H9 (cell line): ENCODE results near the gene NAA25. TPM values are rescaled to one million over a fixed set of nuclear protein-coding genes. Genes with fewer than 3 reads are reported as not detected.
A peak's percentile ranks its signal among the peaks of the same experiment; 100 is the strongest.

Source experiments
- DNase-seq: peaks from one replicate; pipeline ENCODE4 v3.0.0-alpha.2; 2017
- H2AFZ ChIP-seq: one replicate; pipeline ENCODE4 v1.6.1; 2013; ENCODE audit warnings: mild to moderate bottlenecking, low read length, control low read depth, moderate library complexity
- H2AK5ac ChIP-seq: 2 replicates; pipeline ENCODE4 v1.6.1; 2013; ENCODE audit warnings: low read length, control low read depth, mixed read lengths; ENCODE audit not compliant: insufficient read length
- H2BK120ac ChIP-seq: one replicate; pipeline ENCODE4 v1.6.1; 2013; ENCODE audit warnings: low read depth, mild to moderate bottlenecking, low read length, control low read depth, inconsistent platforms; ENCODE audit not compliant: poor library complexity, severe bottlenecking
- H2BK12ac ChIP-seq: 2 replicates; pipeline ENCODE4 v1.6.1; 2013; ENCODE audit warnings: low read length, control low read depth, mixed read lengths, low read depth; ENCODE audit not compliant: insufficient read length
- H2BK15ac ChIP-seq: 2 replicates; pipeline ENCODE4 v1.6.1; 2013; ENCODE audit warnings: low read depth, low read length, control low read depth
- H2BK20ac ChIP-seq: one replicate; pipeline ENCODE4 v1.6.1; 2013; ENCODE audit warnings: low read depth, mild to moderate bottlenecking, low read length, control low read depth, inconsistent platforms; ENCODE audit not compliant: poor library complexity, severe bottlenecking
- H2BK5ac ChIP-seq: 2 replicates; pipeline ENCODE4 v1.6.1; 2013; ENCODE audit warnings: low read length, control low read depth, mixed read lengths; ENCODE audit not compliant: insufficient read length
- H3K14ac ChIP-seq: 2 replicates; pipeline ENCODE4 v1.6.1; 2013; ENCODE audit warnings: low read length, control low read depth; ENCODE audit not compliant: insufficient read depth
- H3K18ac ChIP-seq: 2 replicates; pipeline ENCODE4 v1.6.1; 2013; ENCODE audit warnings: low read depth, mild to moderate bottlenecking, mixed read lengths, low read length, control low read depth; ENCODE audit not compliant: insufficient read length
- H3K23ac ChIP-seq: 2 replicates; pipeline ENCODE4 v1.6.1; 2013; ENCODE audit warnings: low read length, control low read depth, mixed read lengths, low read depth; ENCODE audit not compliant: insufficient read length
- H3K23me2 ChIP-seq: 2 replicates; pipeline ENCODE4 v1.6.1; 2013; ENCODE audit warnings: low read depth, mild to moderate bottlenecking, mixed read lengths, low read length, control low read depth; ENCODE audit not compliant: insufficient read length, poor library complexity, severe bottlenecking
- H3K27ac ChIP-seq: 2 replicates; pipeline ENCODE4 v1.5.1; 2013; ENCODE audit warnings: low read length, control low read depth, mixed read lengths, low read depth; ENCODE audit not compliant: insufficient read length
- H3K27me3 ChIP-seq: 2 replicates; pipeline ENCODE4 v1.6.1; 2013; ENCODE audit warnings: low read length, control low read depth, inconsistent platforms; ENCODE audit not compliant: insufficient read depth
- H3K4ac ChIP-seq: 2 replicates; pipeline ENCODE4 v1.6.1; 2013; ENCODE audit warnings: low read depth, mild to moderate bottlenecking, control low read depth, inconsistent platforms, low read length, moderate library complexity
- H3K4me1 ChIP-seq: 2 replicates; pipeline ENCODE4 v1.6.1; 2013; ENCODE audit warnings: low read length, control low read depth, inconsistent platforms; ENCODE audit not compliant: insufficient read depth
- H3K4me2 ChIP-seq: 2 replicates; pipeline ENCODE4 v1.6.1; 2013; ENCODE audit warnings: low read length, control low read depth, mixed read lengths; ENCODE audit not compliant: insufficient read length, insufficient read depth
- H3K56ac ChIP-seq: 2 replicates; pipeline ENCODE4 v1.6.1; 2013; ENCODE audit warnings: low read depth, mild to moderate bottlenecking, mixed read lengths, low read length, control low read depth; ENCODE audit not compliant: insufficient read length
- H3K79me1 ChIP-seq: 2 replicates; pipeline ENCODE4 v1.6.1; 2013; ENCODE audit warnings: low read depth, mild to moderate bottlenecking, moderate library complexity, low read length, control low read depth, inconsistent platforms; ENCODE audit not compliant: insufficient read depth, poor library complexity, severe bottlenecking
- H3K79me2 ChIP-seq: 2 replicates; pipeline ENCODE4 v1.6.1; 2013; ENCODE audit warnings: low read length, control low read depth, inconsistent platforms; ENCODE audit not compliant: insufficient read depth
- H3K9ac ChIP-seq: 2 replicates; pipeline ENCODE4 v1.6.1; 2013; ENCODE audit warnings: low read length, control low read depth, mixed read lengths; ENCODE audit not compliant: insufficient read length; ENCODE audit errors: extremely low read depth
- H3K9me3 ChIP-seq: one replicate; pipeline ENCODE4 v1.6.1; 2013; ENCODE audit warnings: low read depth, low read length, inconsistent platforms; ENCODE audit not compliant: control insufficient read depth
- H3T11ph ChIP-seq: one replicate; pipeline ENCODE4 v1.6.1; 2013; ENCODE audit warnings: mild to moderate bottlenecking, low read length, control low read depth, inconsistent platforms
- H4K20me1 ChIP-seq: one replicate; pipeline ENCODE4 v1.6.1; 2013; ENCODE audit not compliant: control insufficient read depth, insufficient read length, insufficient read depth
- H4K5ac ChIP-seq: 2 replicates; pipeline ENCODE4 v1.6.1; 2013; ENCODE audit warnings: low read depth, mild to moderate bottlenecking, mixed read lengths, low read length, control low read depth; ENCODE audit not compliant: insufficient read length
- H4K8ac ChIP-seq: replicated peaks from 2 replicates; pipeline ENCODE4 v1.6.1; 2013; ENCODE audit warnings: low read length, control low read depth, mixed read lengths, low read depth; ENCODE audit not compliant: insufficient read length
- H4K91ac ChIP-seq: 2 replicates; pipeline ENCODE4 v1.6.1; 2013; ENCODE audit warnings: low read depth, mild to moderate bottlenecking, moderate library complexity, mixed read lengths, low read length, control low read depth; ENCODE audit not compliant: insufficient read length
- H3K27ac Mint-ChIP-seq, 3 experiments: 2 replicates in 2 of 3; 3 replicates in 1 of 3; pipeline ENCODE4 v1.8.0; 2020 to 2021; ENCODE audit warnings: mixed read lengths in 3 of 3, mild to moderate bottlenecking in 1 of 3, moderate library complexity in 1 of 3
- H3K27me3 Mint-ChIP-seq: 2 replicates; pipeline ENCODE4 v1.8.0; 2021; ENCODE audit warnings: low read depth, mild to moderate bottlenecking, moderate library complexity, mixed read lengths
- H3K36me3 Mint-ChIP-seq, 3 experiments: 2 replicates in 2 of 3; 3 replicates in 1 of 3; pipeline ENCODE4 v1.8.0; 2020 to 2021; ENCODE audit warnings: low read depth in 3 of 3, mixed read lengths in 3 of 3; ENCODE audit not compliant: insufficient read depth in 1 of 3
- H3K4me1 Mint-ChIP-seq, 2 experiments: 2 replicates each; pipeline ENCODE4 v1.8.0; 2020; ENCODE audit warnings: mixed read lengths in 2 of 2
- H3K4me3 Mint-ChIP-seq, 2 experiments: 2 replicates in 1 of 2; 3 replicates in 1 of 2; pipeline ENCODE4 v1.8.0; 2020 to 2021; ENCODE audit warnings: mild to moderate bottlenecking in 2 of 2, mixed read lengths in 2 of 2, moderate library complexity in 1 of 2
- H3K9me3 Mint-ChIP-seq, 2 experiments: 2 replicates in 1 of 2; 3 replicates in 1 of 2; pipeline ENCODE4 v1.8.0; 2020; ENCODE audit warnings: mild to moderate bottlenecking in 2 of 2, mixed read lengths in 2 of 2, moderate library complexity in 1 of 2
- CTCF ChIP-seq: fragments of 200-600 bp; sonication (generic); conservative IDR thresholded peaks from 3 replicates; pipeline ENCODE4 v1.8.0; 2021; ENCODE audit warnings: antibody characterized with exemption, mild to moderate bottlenecking
- WGBS: extraction: QIAGEN DNeasy Blood & Tissue Kit; methylation state at CpG from one replicate; pipeline ENCODE4 v1.1.7; 2013; ENCODE audit warnings: missing lambda C conversion rate, low lambda C conversion rate, mixed read lengths; ENCODE audit not compliant: insufficient read length; ENCODE audit errors: extremely low coverage; 5-methylcytosine and 5-hydroxymethylcytosine counted together
- total RNA-seq: library from RNA; stranded (reverse); gene quantifications from 2 replicates; pipeline ENCODE4 v1.2.1, GENCODE V29; 2021

Gene NAA25
- total RNA-seq, 1 experiment from 2014 or later, result 57.1 TPM

GRCh38 chr12:112023759-112024396 is 84.7 kb downstream of the NAA25 start:
- TF ChIP-seq CTCF, result no peak
- Mint-ChIP-seq H3K4me1 (peaks cover 9 to 11% of the 10 kb centered on the region in 2 experiments), H3K9me3 (no peaks in the 10 kb centered on the region), H3K27ac (peak overlapping the region in 1 of 3 experiments; percentile 33; a peak in 1 of 7 replicates), H3K36me3 (peaks cover 13 to 53% (median 36%) of the 10 kb centered on the region in 3 experiments; a peak in 6 of 7 replicates), H3K4me3 (no peak overlapping the region), H3K27me3 (no peaks in the 10 kb centered on the region; the same call in 1 of the 2 replicates)
- Histone ChIP-seq H2BK5ac (no peak overlapping the region), H3T11ph (no peak overlapping the region), H2AFZ (no peak overlapping the region), H3K9ac (no peak overlapping the region), H2BK15ac (no peak overlapping the region), H3K4me1 (no peaks in the 10 kb centered on the region), H3K4me2 (no peak overlapping the region), H3K27me3 (no peaks in the 10 kb centered on the region), H3K23me2 (no peaks in the 10 kb centered on the region), H3K79me2 (no peaks in the 10 kb centered on the region; the same call in 1 of the 2 replicates), H3K14ac (no peak overlapping the region), H3K27ac (no peak overlapping the region), H4K20me1 (no peaks in the 10 kb centered on the region), H3K4ac (no peak overlapping the region), H3K79me1 (no peaks in the 10 kb centered on the region), H2AK5ac (no peak overlapping the region), H3K23ac (no peak overlapping the region), H2BK12ac (no peak overlapping the region), H3K18ac (no peak overlapping the region), H2BK120ac (no peak overlapping the region), H3K56ac (no peak overlapping the region), H4K5ac (no peak overlapping the region), H3K9me3 (no peaks in the 10 kb centered on the region), H4K8ac (no peak overlapping the region), H4K91ac (no peak overlapping the region), H2BK20ac (no peak overlapping the region)
- no peak for DNase-seq
- WGBS, result no CpG with 5 or more reads among the region's 4 CpGs
